ENCODE data around the gene PTX4. TPM values are rescaled to one million over a fixed set of nuclear protein-coding genes. Genes with fewer than 3 reads are reported as not detected.
A peak's percentile ranks its signal among the peaks of the same experiment; 100 is the strongest.

PTX4 gene
- total and polyA plus RNA-seq, 9 of the 15 experiments (the other 6 are each of a cell fraction or from before 2014, with no cell fraction given) = 0.11 TPM; not detected in 8

GRCh38 chr16:1537763-1538289 lies 49.1 kb upstream of the PTX4 start:
- no peak for ATAC-seq
- POLR2A ChIA-PET = no interaction called here

More at GRCh38 chr16:1537763-1538289, 49.1 kb upstream of the PTX4 start:
- in situ Hi-C loops (cut with MboI) (no loop called here), intact Hi-C loops (cut with micrococcal nuclease) (no loop called here)
- CTCF ChIA-PET (ENCODE audit: low intra/inter-chr PET ratio) = no interaction called here
- H3K9me3 ChIP-seq (replicated peaks; ENCODE audit: control insufficient read depth, insufficient read depth, low read depth, low read length) = no peaks in the 10 kb centered on the region
- WGBS (ENCODE audit: insufficient coverage, low coverage, missing lambda C conversion rate) = 31% methylated on average over 21 of the region's 26 CpGs
- H4K20me1 ChIP-seq (replicated peaks; ENCODE audit: control insufficient read depth, insufficient read depth, low read length) = 0 out of 2 replicates have a peak, but pooled peaks cover 7% of the 10 kb centered on the region
- H3K27me3 ChIP-seq (ENCODE audit: control insufficient read depth in 2 of 2, insufficient read depth in 2 of 2, low read length in 2 of 2) = peaks cover 7 to 39% of the 10 kb centered on the region in 2 experiments; a peak in 4 of 5 replicates
- no peak overlapping the region for H3K4me3 ChIP-seq
- no TSS peak for BruUV-seq (replicated peaks)
- H3K27ac ChIP-seq (ENCODE audit: extremely low read depth, low read depth, low read length) = no peak overlapping the region
- peaks cover 0 to 80% of the 10 kb centered on the region in 2 experiments; a peak in 2 of 5 replicates for H3K4me1 ChIP-seq (replicated peaks in 1 of 2; ENCODE audit: control insufficient read depth in 2 of 2, insufficient read depth in 2 of 2, low read length in 2 of 2)
- FAIRE-seq (no peak), DNase-seq (ENCODE audit: extremely low read depth in 1 of 4, low spot score in 3 of 4) (no peak)
- H2AFZ ChIP-seq (ENCODE audit: low read depth, low read length) = no peak overlapping the region
- no peaks in the 10 kb centered on the region for H3K79me2 ChIP-seq (ENCODE audit: control insufficient read depth, insufficient read depth, low read length)
- no peak overlapping the region for H3K4me2 ChIP-seq (ENCODE audit: insufficient read depth, low read length)
- TF ChIP-seq, protein P1, sequence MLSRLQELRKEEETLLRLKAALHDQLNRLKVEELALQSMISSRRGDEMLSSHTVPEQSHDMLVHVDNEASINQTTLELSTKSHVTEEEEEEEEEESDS (CRISPR knock-in tag; IDR thresholded peaks at IDR 0.05) = no peak
- TF ChIP-seq FOXK1 (CRISPR knock-in tag; IDR thresholded peaks at IDR 0.05; ENCODE audit: borderline replicate concordance) (no peak), TEAD2 (tag; IDR thresholded peaks at IDR 0.05) (no peak), BRF1 (IDR thresholded peaks at IDR 0.05; ENCODE audit: borderline replicate concordance, extremely low read depth, insufficient read length) (no peak), ZSCAN32 (CRISPR knock-in tag; IDR thresholded peaks at IDR 0.05) (no peak), NBN (IDR thresholded peaks at IDR 0.05; ENCODE audit: low read depth) (no peak), TSC22D4 (tag; IDR thresholded peaks at IDR 0.05) (no peak), NFE2 (IDR thresholded peaks at IDR 0.05; ENCODE audit: low read depth) (no peak), ZNF133 (CRISPR knock-in tag; IDR thresholded peaks at IDR 0.05) (no peak), SREBF1 (IDR thresholded peaks at IDR 0.05; ENCODE audit: borderline replicate concordance, low read depth, low read length) (no peak), JUN (IDR thresholded peaks at IDR 0.05; ENCODE audit: borderline replicate concordance, low read depth, low read length) (no peak), JUN (CRISPR knock-in tag; IDR thresholded peaks at IDR 0.05; ENCODE audit: borderline replicate concordance) (no peak), DLX4 (CRISPR knock-in tag; IDR thresholded peaks at IDR 0.05) (no peak), NCOR1 (IDR thresholded peaks at IDR 0.05) (no peak), HNRNPUL1 (IDR thresholded peaks at IDR 0.05; ENCODE audit: low read length) (no peak), XRCC5 (IDR thresholded peaks at IDR 0.05; ENCODE audit: low read depth, low read length) (no peak), BCL6 (CRISPR knock-in tag; IDR thresholded peaks at IDR 0.05) (no peak), MAFF (IDR thresholded peaks at IDR 0.05; ENCODE audit: low read length) (no peak), MAZ (CRISPR knock-in tag; conservative IDR thresholded peaks at IDR 0.05 in 1 of 2, IDR thresholded peaks at IDR 0.05 in 1 of 2) (no peak)
- TF ChIP-seq, protein P2, sequence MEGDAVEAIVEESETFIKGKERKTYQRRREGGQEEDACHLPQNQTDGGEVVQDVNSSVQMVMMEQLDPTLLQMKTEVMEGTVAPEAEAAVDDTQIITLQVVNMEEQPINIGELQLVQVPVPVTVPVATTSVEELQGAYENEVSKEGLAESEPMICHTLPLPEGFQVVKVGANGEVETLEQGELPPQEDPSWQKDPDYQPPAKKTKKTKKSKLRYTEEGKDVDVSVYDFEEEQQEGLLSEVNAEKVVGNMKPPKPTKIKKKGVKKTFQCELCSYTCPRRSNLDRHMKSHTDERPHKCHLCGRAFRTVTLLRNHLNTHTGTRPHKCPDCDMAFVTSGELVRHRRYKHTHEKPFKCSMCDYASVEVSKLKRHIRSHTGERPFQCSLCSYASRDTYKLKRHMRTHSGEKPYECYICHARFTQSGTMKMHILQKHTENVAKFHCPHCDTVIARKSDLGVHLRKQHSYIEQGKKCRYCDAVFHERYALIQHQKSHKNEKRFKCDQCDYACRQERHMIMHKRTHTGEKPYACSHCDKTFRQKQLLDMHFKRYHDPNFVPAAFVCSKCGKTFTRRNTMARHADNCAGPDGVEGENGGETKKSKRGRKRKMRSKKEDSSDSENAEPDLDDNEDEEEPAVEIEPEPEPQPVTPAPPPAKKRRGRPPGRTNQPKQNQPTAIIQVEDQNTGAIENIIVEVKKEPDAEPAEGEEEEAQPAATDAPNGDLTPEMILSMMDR (IDR thresholded peaks at IDR 0.05 in 2 of 3, conservative IDR thresholded peaks at IDR 0.05 in 1 of 3; ENCODE audit: insufficient read depth in 2 of 3, low read depth in 1 of 3, low read length in 3 of 3) = no peak
- TF ChIP-seq, protein P3, sequence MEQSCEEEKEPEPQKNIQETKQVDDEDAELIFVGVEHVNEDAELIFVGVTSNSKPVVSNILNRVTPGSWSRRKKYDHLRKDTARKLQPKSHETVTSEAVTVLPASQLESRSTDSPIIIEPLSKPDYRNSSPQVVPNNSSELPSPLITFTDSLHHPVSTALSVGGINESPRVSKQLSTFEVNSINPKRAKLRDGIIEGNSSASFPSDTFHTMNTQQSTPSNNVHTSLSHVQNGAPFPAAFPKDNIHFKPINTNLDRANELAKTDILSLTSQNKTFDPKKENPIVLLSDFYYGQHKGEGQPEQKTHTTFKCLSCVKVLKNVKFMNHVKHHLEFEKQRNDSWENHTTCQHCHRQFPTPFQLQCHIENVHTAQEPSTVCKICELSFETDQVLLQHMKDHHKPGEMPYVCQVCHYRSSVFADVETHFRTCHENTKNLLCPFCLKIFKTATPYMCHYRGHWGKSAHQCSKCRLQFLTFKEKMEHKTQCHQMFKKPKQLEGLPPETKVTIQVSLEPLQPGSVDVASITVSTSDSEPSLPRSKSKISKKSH (CRISPR knock-in tag; IDR thresholded peaks at IDR 0.05) = no peak
- no peaks in the 10 kb centered on the region for H3K36me3 ChIP-seq (ENCODE audit: control insufficient read depth, insufficient read depth, low read length)
- H3K9ac ChIP-seq (ENCODE audit: insufficient read depth in 1 of 2, low read depth in 2 of 2, low read length in 2 of 2) = peak overlapping the region in 1 of 2 experiments; percentile 54; a peak in 1 of 4 replicates
- no peaks in the 10 kb centered on the region for H3K9me1 ChIP-seq (ENCODE audit: control insufficient read depth, insufficient read depth, low read length)
